ENCODE data around the gene IFITM2.
"Not testable (repeated sequence)": the region's sequence is repeated elsewhere in the genome, so short reads cannot be mapped to it uniquely, and the experiment has no call there.

IFITM2 gene

GRCh38 chr11:308740-309665 is 1.4 kb downstream of the IFITM2 start:
- not testable (repeated sequence) for DNase-seq (ENCODE audit: low spot score)

DNA sequence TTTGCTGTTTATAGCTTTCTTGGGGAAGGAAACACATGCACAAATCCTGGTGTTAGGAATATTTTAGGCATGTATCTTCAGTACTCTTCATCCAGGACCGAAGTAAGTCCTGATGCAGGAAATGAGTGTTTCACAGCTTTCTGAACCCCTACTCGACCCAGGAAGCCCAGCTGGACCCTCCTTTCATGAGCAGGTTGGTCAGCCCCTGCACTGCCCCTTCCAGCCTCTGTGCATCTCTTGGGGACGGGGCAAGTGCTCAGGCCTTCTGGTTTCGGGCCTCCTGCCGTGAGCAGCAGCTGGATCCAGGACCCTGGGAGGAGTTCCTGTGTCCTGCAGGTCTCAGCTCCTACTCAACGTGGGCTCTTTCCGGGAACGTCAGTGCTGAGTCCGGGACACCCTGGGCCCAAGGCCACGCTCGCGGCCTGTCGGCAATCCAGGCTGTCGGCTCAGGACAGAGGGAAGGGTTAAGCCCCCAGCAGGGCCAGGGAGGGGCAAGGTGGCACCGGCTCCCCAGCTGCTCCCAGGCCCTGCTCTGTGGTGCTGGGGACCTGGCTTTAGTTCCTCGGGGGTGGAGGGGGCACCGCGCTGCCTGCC is 2.5 kb downstream of the IFITM2 start:
- DNase-seq (ENCODE audit: low spot score): not testable (repeated sequence)

- not testable (repeated sequence) for DNase-seq (ENCODE audit: low spot score)
These were observed 3.6 kb downstream of the IFITM2 start for GRCh38 chr11:311013-311748.

DNA sequence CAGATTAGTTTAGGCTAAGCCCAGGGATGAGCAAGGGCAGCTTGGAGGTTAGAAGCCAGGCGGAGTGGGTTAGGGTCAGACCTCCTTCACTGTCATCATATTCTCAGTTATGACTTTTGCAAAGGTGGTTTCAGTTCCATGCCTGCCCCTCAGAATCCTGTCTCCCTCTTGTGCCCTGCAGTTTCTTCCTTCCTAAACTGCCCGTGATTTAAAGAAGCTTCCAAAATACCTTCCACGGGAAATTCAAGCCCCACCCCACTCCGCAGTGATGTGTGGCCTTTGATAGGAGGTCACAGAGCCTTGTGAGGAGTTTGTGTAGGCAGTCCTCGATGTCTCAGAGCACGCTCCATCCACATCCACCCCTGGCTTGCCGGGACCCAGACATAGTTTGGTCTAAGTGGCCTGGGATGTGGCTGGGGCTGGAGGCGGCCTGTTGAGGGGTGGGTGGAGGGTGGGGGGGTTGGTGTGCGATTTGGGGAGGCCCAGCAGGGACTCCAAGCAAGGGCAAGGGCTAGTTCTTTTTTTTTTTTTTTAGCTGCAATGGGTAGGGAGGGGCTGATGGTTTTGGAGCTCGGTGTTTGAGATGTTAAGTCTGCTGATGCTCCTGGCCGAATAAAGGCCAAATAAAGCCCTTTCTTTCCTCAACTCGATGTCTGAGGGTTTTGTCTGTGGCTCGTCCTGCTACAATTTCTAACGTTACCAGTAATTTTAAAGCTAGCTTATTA is 4.6 kb downstream of the IFITM2 start:
- DNase-seq (ENCODE audit: low spot score): no peak

GRCh38 chr11:313304-313786 is 5.7 kb downstream of the IFITM2 start:
- DNase-seq (ENCODE audit: low spot score): no peak

DNA sequence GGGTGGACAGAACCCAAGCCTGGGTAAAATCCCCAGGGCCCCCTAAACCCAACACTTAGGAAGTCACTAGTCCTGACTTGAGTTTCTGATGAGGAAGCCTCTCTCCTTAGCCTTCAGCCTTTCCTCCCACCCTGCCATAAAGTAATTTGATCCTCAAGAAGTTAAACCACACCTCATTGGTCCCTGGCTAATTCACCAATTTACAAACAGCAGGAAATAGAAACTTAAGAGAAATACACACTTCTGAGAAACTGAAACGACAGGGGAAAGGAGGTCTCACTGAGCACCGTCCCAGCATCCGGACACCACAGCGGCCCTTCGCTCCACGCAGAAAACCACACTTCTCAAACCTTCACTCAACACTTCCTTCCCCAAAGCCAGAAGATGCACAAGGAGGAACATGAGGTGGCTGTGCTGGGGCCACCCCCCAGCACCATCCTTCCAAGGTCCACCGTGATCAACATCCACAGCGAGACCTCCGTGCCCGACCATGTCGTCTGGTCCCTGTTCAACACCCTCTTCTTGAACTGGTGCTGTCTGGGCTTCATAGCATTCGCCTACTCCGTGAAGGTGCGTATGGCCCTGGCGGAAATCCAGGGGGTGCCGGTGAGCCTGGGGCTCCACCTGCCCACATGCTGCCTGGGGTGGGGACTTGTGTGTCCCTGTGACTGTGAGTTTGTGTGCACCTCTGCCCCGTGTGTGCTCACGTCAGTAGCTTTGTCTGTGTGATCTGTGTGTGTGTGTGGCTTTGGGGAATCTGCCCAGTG is 6.4 kb downstream of the IFITM2 start, which contains the start of gene IFITM1:
Gene IFITM1 (plus strand): TSS at position 254 of the 767 bp plus-strand sequence. CDS start 131 bp downstream, at position 385.
- DNase-seq (ENCODE audit: low spot score): no peak

GRCh38 chr11:314554-314875 is 6.9 kb downstream of the IFITM2 start:
- DNase-seq (ENCODE audit: low spot score): not testable (repeated sequence)

DNA sequence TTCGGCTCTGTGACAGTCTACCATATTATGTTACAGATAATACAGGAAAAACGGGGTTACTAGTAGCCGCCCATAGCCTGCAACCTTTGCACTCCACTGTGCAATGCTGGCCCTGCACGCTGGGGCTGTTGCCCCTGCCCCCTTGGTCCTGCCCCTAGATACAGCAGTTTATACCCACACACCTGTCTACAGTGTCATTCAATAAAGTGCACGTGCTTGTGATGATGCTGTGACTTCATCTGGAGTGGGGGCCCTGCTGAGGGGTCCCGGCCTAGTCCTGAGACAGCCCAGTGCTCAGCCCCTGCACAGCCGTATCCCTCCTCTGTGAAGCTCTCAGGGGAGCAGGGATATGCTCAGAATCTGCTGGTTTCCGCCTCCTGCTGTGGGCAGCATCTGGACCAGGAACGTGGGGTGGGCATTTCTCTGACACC is 7.5 kb downstream of the IFITM2 start:
- DNase-seq (ENCODE audit: low spot score): no peak

- no peak for DNase-seq (ENCODE audit: low spot score)
These were observed 7.9 kb downstream of the IFITM2 start for GRCh38 chr11:315516-315994.

DNA sequence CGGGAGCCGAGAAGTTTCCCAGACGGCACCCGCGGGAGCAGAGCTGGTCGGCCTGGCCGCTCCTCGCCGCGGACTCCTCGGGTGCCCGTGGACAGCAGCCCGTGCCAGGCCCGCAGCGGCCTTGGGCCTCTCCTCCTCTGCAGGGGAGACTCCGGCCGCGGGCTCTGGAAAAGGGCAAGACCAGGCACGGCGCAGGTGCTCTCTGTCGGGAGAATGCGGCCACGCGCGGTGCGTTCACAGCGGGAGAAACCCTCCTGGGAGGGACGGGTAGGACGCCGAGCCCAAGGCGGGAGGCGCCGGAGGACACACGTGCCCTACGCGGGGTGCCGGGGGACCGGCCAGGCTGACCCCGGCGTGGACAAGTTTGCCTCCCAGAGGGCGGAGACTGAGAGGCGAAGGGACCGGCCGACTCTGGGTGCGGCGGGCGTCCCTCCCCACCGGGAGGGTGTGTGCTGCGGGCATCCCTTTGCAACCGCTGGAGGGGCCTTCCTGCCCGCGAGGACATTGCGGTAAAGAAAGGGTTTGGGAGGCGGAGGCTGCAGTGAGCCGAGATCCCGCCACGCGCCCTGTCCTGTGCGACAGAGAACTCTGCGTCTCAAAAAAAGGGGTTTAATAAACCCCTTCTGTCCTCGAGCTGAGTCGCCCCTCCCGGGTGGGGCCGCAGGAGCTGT is 8.6 kb downstream of the IFITM2 start:
- DNase-seq (ENCODE audit: low spot score): no peak

DNA sequence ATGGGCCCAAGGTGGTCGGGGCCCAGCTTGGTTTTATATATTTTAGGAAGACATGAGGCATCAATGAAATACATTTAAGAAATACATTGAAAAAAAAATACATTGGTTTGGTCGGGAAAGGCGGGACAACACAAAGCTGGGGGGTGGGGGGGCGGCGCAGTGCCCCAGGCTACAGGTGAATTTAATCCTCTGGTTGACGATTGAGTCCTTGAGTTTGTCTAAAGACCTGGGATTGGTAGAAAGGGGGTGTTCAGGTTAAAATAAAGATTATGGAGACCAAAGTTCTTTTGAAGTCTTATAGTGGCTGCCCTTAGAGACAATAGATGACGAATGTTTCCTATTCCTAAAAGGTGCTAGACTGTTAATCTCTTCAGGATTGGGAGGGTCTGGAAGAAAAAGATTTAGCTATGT is 9.3 kb downstream of the IFITM2 start:
- no peak for DNase-seq (ENCODE audit: low spot score)

DNA sequence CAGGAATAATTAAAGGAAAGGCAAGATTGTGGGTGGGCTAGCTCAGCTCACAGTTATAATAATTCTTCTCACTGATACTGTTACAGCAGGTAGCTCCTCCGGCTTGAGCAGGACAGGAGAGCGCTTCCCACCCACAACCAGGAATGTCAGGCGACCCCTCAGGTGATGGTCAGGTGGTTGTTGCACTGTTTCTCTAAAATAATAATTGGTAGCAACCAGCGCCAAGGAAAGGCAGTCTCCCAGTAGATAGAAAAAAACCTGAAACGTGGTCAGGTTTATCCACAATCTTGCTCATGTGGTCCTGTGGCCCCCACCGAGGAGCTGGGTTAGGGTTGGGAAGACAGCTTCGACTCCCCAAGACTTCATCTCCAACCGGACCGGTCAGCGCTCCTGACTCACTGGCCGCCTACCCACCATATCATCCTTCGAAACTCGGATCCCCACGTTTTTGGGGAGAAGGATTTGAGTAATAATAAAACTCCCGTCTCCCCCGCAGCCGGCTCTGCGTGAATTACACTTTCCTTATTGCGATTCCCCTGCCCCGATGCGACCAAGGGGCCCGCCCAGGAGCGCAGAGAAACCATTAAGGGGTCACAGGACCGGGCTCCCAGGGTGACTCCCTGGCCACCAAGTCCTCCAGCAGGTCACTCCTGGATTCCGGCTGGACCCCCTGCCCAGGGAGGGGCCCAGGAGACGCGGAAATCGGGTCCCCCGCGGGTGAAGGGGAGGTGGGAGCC is 10.2 kb downstream of the IFITM2 start:
- DNase-seq (ENCODE audit: low spot score): not testable (repeated sequence)

GRCh38 chr11:318405-319120 is 10.9 kb downstream of the IFITM2 start:
- DNase-seq (ENCODE audit: low spot score): not testable (repeated sequence)

DNA sequence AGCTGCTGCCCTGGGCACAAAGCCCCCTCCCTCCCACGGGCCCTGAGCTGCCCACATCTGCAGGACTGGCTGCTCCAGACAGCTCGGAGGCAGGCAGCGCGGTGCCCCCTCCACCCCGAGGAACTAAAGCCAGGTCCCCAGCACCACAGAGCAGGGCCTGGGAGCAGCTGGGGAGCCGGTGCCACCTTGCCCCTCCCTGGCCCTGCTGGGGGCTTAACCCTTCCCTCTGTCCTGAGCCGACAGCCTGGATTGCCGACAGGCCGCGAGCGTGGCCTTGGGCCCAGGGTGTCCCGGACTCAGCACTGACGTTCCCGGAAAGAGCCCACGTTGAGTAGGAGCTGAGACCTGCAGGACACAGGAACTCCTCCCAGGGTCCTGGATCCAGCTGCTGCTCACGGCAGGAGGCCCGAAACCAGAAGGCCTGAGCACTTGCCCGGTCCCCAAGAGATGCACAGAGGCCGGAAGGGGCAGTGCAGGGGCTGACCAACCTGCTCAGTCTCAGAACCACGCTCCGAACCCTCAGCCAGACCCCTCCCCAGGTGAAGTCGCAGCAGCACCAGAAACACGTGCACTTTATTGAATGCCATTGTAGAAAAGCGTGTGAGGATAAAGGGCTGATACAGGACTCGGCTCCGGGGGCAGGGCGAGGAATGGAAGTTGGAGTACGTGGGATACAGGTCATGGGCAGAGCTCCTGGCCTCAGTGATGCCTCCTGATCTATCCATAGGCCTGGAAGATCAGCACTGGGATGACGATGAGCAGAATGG is 11.7 kb downstream of the IFITM2 start:
- not testable (repeated sequence) for DNase-seq (ENCODE audit: low spot score)

- not testable (repeated sequence) for DNase-seq (ENCODE audit: low spot score)
These were observed 12.3 kb downstream of the IFITM2 start for GRCh38 chr11:319888-320273.

GRCh38 chr11:324156-324555 is 16.5 kb downstream of the IFITM2 start:
- no peak for DNase-seq (ENCODE audit: low spot score)

DNA sequence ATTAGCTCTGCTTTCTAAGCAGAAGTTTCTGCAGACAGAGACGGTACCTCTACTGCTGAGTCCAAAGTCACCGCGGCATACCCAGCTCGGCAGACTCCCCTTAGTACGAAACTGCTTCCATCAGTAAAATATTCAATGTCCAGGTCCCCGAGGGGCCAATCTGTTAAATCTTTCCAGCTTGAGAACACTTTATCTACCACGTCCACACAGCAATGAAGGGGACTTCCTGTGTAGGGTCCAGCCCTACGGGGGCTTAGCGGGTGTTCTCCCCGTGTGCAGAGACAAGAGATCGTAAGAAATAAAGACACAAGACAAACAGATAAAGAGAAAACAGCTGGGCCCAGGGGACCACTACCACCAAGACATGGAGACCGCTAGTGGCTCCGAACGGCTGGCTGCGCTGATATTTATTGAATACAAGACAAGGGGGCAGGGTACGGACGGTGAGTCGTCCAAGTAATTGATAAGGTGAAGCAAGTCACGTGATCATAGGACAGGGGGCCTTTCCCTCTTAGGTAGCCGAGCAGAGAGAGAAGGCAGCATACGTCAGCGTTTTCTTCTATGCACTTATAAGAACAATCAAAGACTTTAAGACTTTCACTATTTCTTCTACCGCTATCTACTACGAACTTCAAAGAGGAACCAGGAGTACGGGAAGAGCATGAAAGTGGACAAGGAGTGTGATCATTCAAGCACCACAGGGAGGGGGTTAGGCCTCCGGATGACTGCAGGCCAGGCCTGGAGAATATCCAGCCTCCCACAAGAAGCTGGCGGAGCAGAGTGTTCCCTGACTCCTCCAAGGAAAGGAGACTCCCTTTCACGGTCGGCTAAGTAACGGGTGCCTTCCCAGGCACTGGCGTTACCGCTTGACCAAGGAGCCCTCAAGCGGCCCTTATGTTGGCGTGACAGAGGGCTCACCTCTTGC is 17.2 kb downstream of the IFITM2 start:
- not testable (repeated sequence) for DNase-seq (ENCODE audit: low spot score)
